EL (cell line): ENCODE data around the gene CPEB3.
"Not testable (repeated sequence)": the region's sequence is repeated elsewhere in the genome, so short reads cannot be mapped to it uniquely, and the experiment has no call there.

ENCODE experiments used
- DNase-seq: peaks from one replicate; pipeline ENCODE4 v3.0.0-alpha.2; 2016

The CPEB3 gene

DNA sequence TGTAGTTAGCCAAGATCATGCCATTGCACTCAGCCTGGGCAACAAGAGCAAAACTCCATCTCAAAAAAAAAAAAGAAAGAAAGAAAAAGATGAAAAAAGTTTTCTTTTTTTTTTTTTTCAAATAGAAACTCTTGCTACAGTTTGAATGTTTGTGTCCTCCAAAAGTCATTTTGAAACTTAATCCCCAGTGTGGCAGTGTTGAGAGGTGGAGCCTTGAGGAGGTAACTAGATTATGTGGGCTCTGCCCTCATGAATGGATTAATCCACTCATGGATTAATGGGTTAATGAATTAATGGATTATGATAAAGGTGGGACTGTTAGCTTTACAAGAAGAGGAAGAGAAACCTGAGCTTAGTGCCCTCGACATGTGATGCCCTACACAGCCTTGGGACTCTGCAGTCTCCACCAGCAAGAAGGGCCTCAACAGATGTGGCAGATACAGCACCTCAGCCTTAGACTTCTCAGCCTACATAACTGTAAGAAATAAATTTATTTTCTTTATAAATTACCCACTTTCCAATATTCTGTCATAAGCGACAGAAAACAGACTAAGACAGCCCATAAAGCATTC lies 25.1 kb downstream of the CPEB3 start:
- no peak for DNase-seq

GRCh38 chr10:92264249-92264648 lies 26.6 kb downstream of the CPEB3 start:
- DNase-seq, result no peak

- no peak for DNase-seq
These were observed 27.5 kb downstream of the CPEB3 start for GRCh38 chr10:92263396-92263795.

- no peak for DNase-seq
These were observed 42.3 kb downstream of the CPEB3 start for GRCh38 chr10:92248566-92248965.

DNA sequence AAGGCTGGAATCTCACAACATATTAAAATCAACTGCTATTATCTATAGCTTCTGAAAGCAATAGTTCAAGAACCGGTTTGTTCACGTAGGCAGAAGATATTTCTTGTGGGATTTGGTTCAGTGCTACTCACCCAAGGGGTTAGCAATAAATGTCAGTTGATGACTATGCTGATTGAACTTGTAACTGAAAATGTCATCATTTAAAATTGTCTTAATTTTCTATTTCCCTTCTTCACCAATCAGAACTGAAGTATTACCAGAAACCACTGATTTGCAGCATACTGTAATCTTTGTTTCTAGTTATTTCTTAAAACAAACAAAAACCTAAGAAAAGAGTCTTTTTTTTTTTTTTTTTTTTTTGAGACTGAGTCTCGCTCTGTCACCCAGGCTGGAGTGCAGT lies 46.1 kb downstream of the CPEB3 start:
- DNase-seq, result no peak

- DNase-seq, result no peak
These were observed 47.8 kb downstream of the CPEB3 start for GRCh38 chr10:92242910-92243671.

GRCh38 chr10:92242380-92242779 lies 48.5 kb downstream of the CPEB3 start:
- DNase-seq, result no peak

DNA sequence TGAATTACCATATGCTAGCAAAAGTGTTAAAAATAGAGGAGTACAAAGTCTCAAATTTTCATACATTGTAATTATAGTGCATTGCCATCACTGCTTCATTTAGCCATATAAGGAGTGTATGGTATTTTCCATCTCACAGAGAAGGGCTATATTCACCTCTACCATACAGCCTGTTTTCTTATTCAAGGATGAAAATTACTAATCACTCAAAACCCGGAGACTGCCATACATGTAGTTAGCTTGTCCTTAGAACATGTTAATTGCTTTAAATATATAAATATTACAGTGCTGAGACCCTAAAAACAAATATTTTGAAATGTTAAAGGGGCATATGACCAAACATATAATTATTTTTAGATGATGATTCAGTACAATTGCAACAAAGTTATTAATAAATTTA lies 49.4 kb downstream of the CPEB3 start:
- no peak for DNase-seq

- peak; percentile 26 for DNase-seq
These were observed 49.7 kb downstream of the CPEB3 start for GRCh38 chr10:92241158-92241500.

- DNase-seq, result peak; percentile 76
These were observed 50.4 kb downstream of the CPEB3 start for GRCh38 chr10:92240289-92241157.

DNA sequence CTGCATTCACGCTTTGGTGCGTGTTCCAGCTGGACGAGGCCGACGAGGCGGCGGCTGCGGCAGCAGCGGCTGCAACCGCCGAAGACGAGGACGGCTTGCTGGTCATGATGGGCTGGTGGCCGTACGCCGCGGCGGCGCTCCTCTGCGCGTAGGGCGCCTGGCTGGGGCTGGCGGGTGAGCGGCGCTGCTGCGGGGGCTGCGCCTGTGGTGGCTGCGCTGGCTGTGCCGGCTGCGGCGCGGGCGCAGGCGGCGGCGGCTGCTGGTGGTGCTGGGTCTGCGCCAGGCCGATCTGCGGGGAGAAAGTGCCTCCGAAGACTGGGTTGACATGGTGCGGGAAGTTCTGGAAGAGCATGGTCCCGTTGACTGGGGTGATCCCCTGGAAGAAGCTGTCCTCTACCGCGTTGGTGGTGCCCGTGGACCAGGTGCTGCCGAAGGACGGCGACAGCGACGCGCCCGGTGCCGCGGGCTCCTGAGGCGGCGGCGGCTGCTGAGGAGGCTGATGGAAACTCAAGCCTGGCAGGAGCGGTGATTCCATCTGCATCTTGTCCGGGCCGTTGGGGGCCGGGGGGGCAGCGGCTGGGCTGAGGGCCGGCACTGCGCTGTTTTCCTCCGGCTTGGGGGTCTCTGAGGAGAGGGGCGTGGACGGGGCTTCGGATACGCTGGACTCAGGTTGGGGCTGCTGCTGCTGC lies 51.1 kb downstream of the CPEB3 start:
- DNase-seq, result peak; percentile 50

DNA sequence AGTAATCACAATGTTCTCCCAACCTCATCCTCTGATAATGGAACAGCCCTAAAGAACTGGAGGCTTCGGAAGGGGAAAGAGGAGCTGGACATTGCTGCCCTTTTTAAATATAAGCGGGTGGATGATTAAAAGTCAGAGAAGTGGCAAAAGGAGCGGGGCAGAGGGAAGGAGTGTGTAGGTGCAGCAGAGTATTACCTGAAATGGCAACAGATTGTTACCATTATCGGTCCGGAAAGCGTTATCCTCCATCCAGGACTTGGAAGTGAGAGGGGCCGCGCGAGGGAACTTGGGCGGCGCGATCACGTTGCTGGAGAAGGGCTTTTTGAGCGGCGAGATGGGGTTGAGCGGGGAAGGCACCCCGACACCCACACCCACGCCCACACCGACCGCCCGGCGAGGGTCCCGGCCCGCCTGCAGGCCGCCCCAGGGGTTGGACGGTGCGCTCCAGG lies 51.7 kb downstream of the CPEB3 start:
- DNase-seq, result no peak

- peak; percentile 89 for DNase-seq
These were observed 52.2 kb downstream of the CPEB3 start for GRCh38 chr10:92238586-92239098.

GRCh38 chr10:92238054-92238585 lies 52.8 kb downstream of the CPEB3 start:
- DNase-seq, result no peak

- no peak for DNase-seq
These were observed 59.7 kb downstream of the CPEB3 start for GRCh38 chr10:92231196-92231595.

GRCh38 chr10:92222603-92223262 lies 68.1 kb downstream of the CPEB3 start:
- peak; percentile 84 for DNase-seq

- no peak for DNase-seq
These were observed 71.3 kb downstream of the CPEB3 start for GRCh38 chr10:92219559-92219958.

DNA sequence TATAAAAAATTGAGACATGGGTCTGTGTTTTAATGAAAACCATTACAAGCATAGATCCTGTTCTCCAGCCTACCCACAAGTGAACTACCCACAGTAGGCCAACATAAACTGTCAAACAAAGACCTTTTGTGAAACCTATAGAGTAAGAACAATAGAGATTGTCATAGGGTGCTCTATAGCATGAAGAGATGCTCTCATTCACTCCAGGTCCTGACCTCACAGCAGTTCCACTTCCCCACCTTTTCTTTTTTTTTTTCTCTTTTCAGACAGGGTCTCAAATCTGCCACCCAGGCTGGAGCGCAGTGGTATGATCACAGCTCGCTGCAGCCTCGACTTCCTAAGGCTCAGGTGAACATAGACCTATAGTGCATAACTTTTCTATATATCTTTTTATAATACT lies 72.3 kb downstream of the CPEB3 start:
- DNase-seq, result no peak

- not testable (repeated sequence) for DNase-seq
These were observed 74.3 kb downstream of the CPEB3 start for GRCh38 chr10:92216608-92217007.

GRCh38 chr10:92215222-92215621 lies 75.7 kb downstream of the CPEB3 start:
- not testable (repeated sequence) for DNase-seq

DNA sequence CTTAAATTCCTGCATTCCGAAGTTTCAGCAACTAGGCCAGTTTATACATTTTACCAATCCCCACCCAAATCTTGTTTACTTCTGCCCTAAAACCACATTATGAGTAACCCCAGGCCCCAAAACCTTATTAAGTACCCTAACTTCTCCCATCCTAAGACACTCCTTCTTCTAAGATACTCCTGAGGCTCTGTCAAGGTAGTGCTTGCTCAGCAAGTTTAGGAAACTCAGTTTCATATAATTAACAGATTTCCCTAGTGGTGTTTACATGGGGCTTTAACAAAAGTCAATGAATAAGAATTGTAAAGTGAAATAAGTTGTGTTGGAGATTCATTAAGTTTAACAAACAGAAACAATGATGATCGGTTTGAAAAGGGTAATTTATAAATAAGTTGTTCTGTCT lies 77.8 kb downstream of the CPEB3 start:
- DNase-seq, result no peak

- peak; percentile 59 for DNase-seq
These were observed 82.1 kb downstream of the CPEB3 start for GRCh38 chr10:92208736-92209135.
